DND-41 (cell line): Measurements from ENCODE around the gene SELENOS.

ENCODE experiments used
- ATAC-seq: fragments of 200-7000 bp; cut with Tn5 transposase; 3 replicates; pipeline ENCODE4 v1.9.1; 2021; ENCODE audit warnings: low read depth; ENCODE audit not compliant: insufficient read depth
- DNase-seq: peaks from one replicate; pipeline ENCODE4 v3.0.0-alpha.2; 2020
- H2AFZ ChIP-seq: 2 replicates; pipeline ENCODE4 v1.6.0; 2012; ENCODE audit warnings: low read depth, low read length
- H3K27ac ChIP-seq: 2 replicates; pipeline ENCODE4 v1.5.1; 2012; ENCODE audit warnings: low read length, inconsistent platforms
- H3K27me3 ChIP-seq: fragments of 200-600 bp; sonication (generic); 2 replicates; pipeline ENCODE4 v1.6.0; 2012; ENCODE audit warnings: low read length, mild to moderate bottlenecking, inconsistent platforms; ENCODE audit not compliant: insufficient read depth, poor library complexity
- H3K36me3 ChIP-seq: 2 replicates; pipeline ENCODE4 v1.5.1; 2012; ENCODE audit warnings: low read length, inconsistent platforms; ENCODE audit not compliant: insufficient read depth
- H3K4me1 ChIP-seq: 2 replicates; pipeline ENCODE4 v1.5.1; 2012; ENCODE audit warnings: mild to moderate bottlenecking, low read length; ENCODE audit not compliant: insufficient read depth
- H3K4me2 ChIP-seq: 2 replicates; pipeline ENCODE4 v1.6.0; 2012; ENCODE audit warnings: mild to moderate bottlenecking, moderate library complexity, low read length, inconsistent platforms; ENCODE audit not compliant: insufficient read depth
- H3K4me3 ChIP-seq, 2 experiments: fragments of 200-600 bp in 1 of 2; shearing (Covaris generic) in 1 of 2; 2 replicates each; pipeline ENCODE4 v1.5.1; 2012 to 2016; ENCODE audit warnings: inconsistent platforms in 2 of 2, low read length in 2 of 2, mild to moderate bottlenecking in 2 of 2, low read depth in 1 of 2, moderate library complexity in 1 of 2
- H3K79me2 ChIP-seq: 2 replicates; pipeline ENCODE4 v1.6.0; 2012; ENCODE audit warnings: low read length, inconsistent platforms; ENCODE audit not compliant: insufficient read depth
- H3K9ac ChIP-seq: 2 replicates; pipeline ENCODE4 v1.6.0; 2012; ENCODE audit warnings: low read depth, mild to moderate bottlenecking, inconsistent platforms, low read length, moderate library complexity
- H3K9me3 ChIP-seq: 2 replicates; pipeline ENCODE4 v1.5.1; 2012; ENCODE audit warnings: low read length, moderate library complexity, mild to moderate bottlenecking, inconsistent platforms; ENCODE audit not compliant: insufficient read depth, severe bottlenecking
- H4K20me1 ChIP-seq: 2 replicates; pipeline ENCODE4 v1.6.0; 2012; ENCODE audit warnings: low read length; ENCODE audit not compliant: insufficient read depth
- CTCF ChIP-seq: IDR thresholded peaks from 2 replicates; pipeline ENCODE4 v1.5.1; 2012; ENCODE audit warnings: borderline replicate concordance, low read length, moderate library complexity, mild to moderate bottlenecking; ENCODE audit not compliant: poor library complexity, severe bottlenecking; ENCODE audit errors: extremely low read depth
- EZH2 ChIP-seq: IDR thresholded peaks from 3 replicates; pipeline ENCODE4 v1.6.1; 2012; ENCODE audit warnings: borderline replicate concordance, low read depth, mild to moderate bottlenecking, moderate library complexity, low read length, inconsistent platforms; ENCODE audit not compliant: severe bottlenecking

Gene SELENOS

GRCh38 chr15:101322016-101322695 lies 44.9 kb upstream of the SELENOS start:
- TF ChIP-seq EZH2: no peak
- TF ChIP-seq CTCF: no peak
- H3K27me3 ChIP-seq: no peaks in the 10 kb centered on the region
- H3K4me2 ChIP-seq: no peak overlapping the region
- no peaks in the 10 kb centered on the region for H3K36me3 ChIP-seq
- no peak overlapping the region for H3K9ac ChIP-seq
- no peaks in the 10 kb centered on the region for H4K20me1 ChIP-seq
- no peak overlapping the region for H3K27ac ChIP-seq
- no peak overlapping the region for H2AFZ ChIP-seq
- no peaks in the 10 kb centered on the region for H3K79me2 ChIP-seq
- no peak overlapping the region for H3K4me3 ChIP-seq
- no peak for DNase-seq
- no peak for ATAC-seq
- no peaks in the 10 kb centered on the region for H3K9me3 ChIP-seq
- H3K4me1 ChIP-seq: peaks cover 19% of the 10 kb centered on the region

- H3K9ac ChIP-seq: peak overlapping the region; percentile 45
- H3K4me2 ChIP-seq: peak overlapping the region; percentile 62
- H3K9me3 ChIP-seq: no peaks in the 10 kb centered on the region
- H3K4me1 ChIP-seq: peaks cover 19% of the 10 kb centered on the region
- peak overlapping the region; percentile 70 for H2AFZ ChIP-seq
- H4K20me1 ChIP-seq: no peaks in the 10 kb centered on the region
- H3K27ac ChIP-seq: peak overlapping the region; percentile 86
- no peaks in the 10 kb centered on the region for H3K27me3 ChIP-seq
- H3K79me2 ChIP-seq: no peaks in the 10 kb centered on the region
- DNase-seq: peak; percentile 77
- TF ChIP-seq CTCF (peak; percentile 69), EZH2 (no peak)
- H3K4me3 ChIP-seq: peak overlapping the region in 1 of 2 experiments; percentile 43; a peak in 1 of 4 replicates
- H3K36me3 ChIP-seq: no peaks in the 10 kb centered on the region
- peak; percentile 98 for ATAC-seq
Observed at GRCh38 chr15:101320501-101321052, 43.3 kb upstream of the SELENOS start.

- no peaks in the 10 kb centered on the region for H4K20me1 ChIP-seq
- no peaks in the 10 kb centered on the region for H3K9me3 ChIP-seq
- no peaks in the 10 kb centered on the region for H3K36me3 ChIP-seq
- H3K79me2 ChIP-seq: no peaks in the 10 kb centered on the region
- no peak for DNase-seq
- no peak for ATAC-seq
- H3K4me1 ChIP-seq: peaks cover 19% of the 10 kb centered on the region
- no peak for TF ChIP-seq CTCF
- TF ChIP-seq EZH2: no peak
- H3K27ac ChIP-seq: no peak overlapping the region
- H3K4me3 ChIP-seq: no peak overlapping the region
- no peak overlapping the region for H3K4me2 ChIP-seq
- no peak overlapping the region for H2AFZ ChIP-seq
- H3K9ac ChIP-seq: no peak overlapping the region
- H3K27me3 ChIP-seq: no peaks in the 10 kb centered on the region
Observed at GRCh38 chr15:101318839-101319238, 41.6 kb upstream of the SELENOS start.
